Prostate gland (tissue), 2 donors: ENCODE measurements around the gene C6orf132. TPM values are rescaled to one million over a fixed set of nuclear protein-coding genes. Genes with fewer than 3 reads are reported as not detected.

Experiments used
- DNase-seq: peaks from one replicate; pipeline ENCODE4 v3.0.0-alpha.2; 2019; ENCODE audit warnings: low spot score
- H3K27ac ChIP-seq, 2 donors: fragments of 200-600 bp; sonication (generic); 2 replicates each; pipeline ENCODE4 v1.5.1; 2017 to 2019
- H3K27me3 ChIP-seq: fragments of 200-600 bp; sonication (generic); replicated peaks from 2 replicates; pipeline ENCODE4 v1.5.1; 2019; ENCODE audit not compliant: insufficient read depth
- H3K36me3 ChIP-seq, 2 donors: fragments of 200-600 bp; sonication (generic); 1 replicate in 1 of 2; 2 replicates in 1 of 2; pipeline versions ENCODE4 v1.5.1 to v1.8.1; 2017 to 2019
- H3K4me1 ChIP-seq: fragments of 200-600 bp; sonication (generic); replicated peaks from 2 replicates; pipeline ENCODE4 v1.5.1; 2019
- H3K4me3 ChIP-seq, 2 donors: fragments of 200-600 bp; sonication (generic); 2 replicates each; pipeline ENCODE4 v1.5.1; 2017 to 2019
- H3K9me3 ChIP-seq: fragments of 200-600 bp; sonication (generic); 2 replicates; pipeline ENCODE4 v1.5.1; 2017
- CTCF ChIP-seq, 4 experiments: fragments of 200-600 bp in 2 of 4; fragments of 450-650 bp in 2 of 4; sonication (generic) in 2 of 4; IDR thresholded peaks; 1 replicate in 3 of 4; 2 replicates in 1 of 4; pipeline ENCODE4 v1.5.1; 2016 to 2019; ENCODE audit warnings: antibody characterized with exemption in 4 of 4, mild to moderate bottlenecking in 2 of 4, moderate library complexity in 2 of 4
- POLR2A ChIP-seq: fragments of 450-650 bp; IDR thresholded peaks from one replicate; pipeline ENCODE4 v1.6.1; 2016; ENCODE audit warnings: antibody characterized with exemption, mild to moderate bottlenecking
- POLR2AphosphoS5 ChIP-seq: sonication (generic); formaldehyde crosslinking; IDR thresholded peaks from one replicate; pipeline ENCODE4 v1.6.1; 2017; ENCODE audit warnings: antibody characterized with exemption
- WGBS: methylation state at CpG from one replicate; pipeline ENCODE4 v1.1.5; 2018; 5-methylcytosine and 5-hydroxymethylcytosine counted together
- intact Hi-C: fragments of 100-400 bp; cut with DNase I; formaldehyde crosslinking; loops from one replicate; pipeline ENCODE4 v1.14.2; 2022
- total RNA-seq, 2 donors: library from RNA; depleted of rRNA; stranded (reverse); fragments of >200 nt; gene quantifications; one replicate each; pipeline ENCODE4 v1.1.0, GENCODE V29; 2016

Gene C6orf132
- total RNA-seq, 2 donors from 2014 or later, result 30.8 to 45.9 TPM

- 71% methylated on average over 6 of the region's 6 CpGs for WGBS
- TF ChIP-seq POLR2AphosphoS5 (no peak), CTCF (IDR thresholded peaks at IDR 0.05) (no peak), POLR2A (no peak)
- no peak for DNase-seq
- Histone ChIP-seq H3K4me1 (no peaks in the 10 kb centered on the region), H3K27me3 (no peaks in the 10 kb centered on the region), H3K9me3 (no peaks in the 10 kb centered on the region), H3K36me3 (peaks cover 0 to 9% of the 10 kb centered on the region in 2 donors), H3K4me3 (no peak overlapping the region), H3K27ac (no peak overlapping the region)
- intact Hi-C loops, result loop anchor here (10.0 kb wide), 1 partner anchor 473 kb away; no protein-coding TSS in a partner anchor
These were observed 70.4 kb downstream of the C6orf132 start for GRCh38 chr6:42071881-42072583.

- WGBS, result 92% methylated on average over 5 of the region's 5 CpGs
- peaks cover 0 to 10% of the 10 kb centered on the region in 2 donors for H3K36me3 ChIP-seq
- no peak for TF ChIP-seq POLR2A
- no peak for TF ChIP-seq POLR2AphosphoS5
- TF ChIP-seq CTCF (IDR thresholded peaks at IDR 0.05), result no peak
- intact Hi-C loops, result no loop called here
- no peaks in the 10 kb centered on the region for H3K27me3 ChIP-seq
- H3K4me1 ChIP-seq, result no peaks in the 10 kb centered on the region
- no peaks in the 10 kb centered on the region for H3K9me3 ChIP-seq
- H3K4me3 ChIP-seq, result no peak overlapping the region
- DNase-seq, result no peak
- no peak overlapping the region for H3K27ac ChIP-seq
These were observed 73.4 kb downstream of the C6orf132 start for GRCh38 chr6:42068872-42069522.

- intact Hi-C loops, result no loop called here
- Histone ChIP-seq H3K4me3 (no peak overlapping the region), H3K27me3 (no peaks in the 10 kb centered on the region), H3K4me1 (no peaks in the 10 kb centered on the region), H3K36me3 (peaks cover 0 to 10% of the 10 kb centered on the region in 2 donors), H3K27ac (no peak overlapping the region), H3K9me3 (no peaks in the 10 kb centered on the region)
- no peak for TF ChIP-seq POLR2AphosphoS5
- TF ChIP-seq CTCF (IDR thresholded peaks at IDR 0.05), result no peak
- TF ChIP-seq POLR2A, result no peak
- DNase-seq, result no peak
- 90% methylated on average over 7 of the region's 7 CpGs for WGBS
These were observed 74.2 kb downstream of the C6orf132 start for GRCh38 chr6:42068173-42068572.

GRCh38 chr6:42066156-42066675 lies 76.2 kb downstream of the C6orf132 start:
- Histone ChIP-seq H3K9me3 (no peaks in the 10 kb centered on the region), H3K27me3 (no peaks in the 10 kb centered on the region), H3K36me3 (peaks cover 0 to 10% of the 10 kb centered on the region in 2 donors), H3K4me1 (no peaks in the 10 kb centered on the region), H3K27ac (no peak overlapping the region), H3K4me3 (no peak overlapping the region)
- intact Hi-C loops, result no loop called here
- WGBS, result 96% methylated on average over 13 of the region's 13 CpGs
- TF ChIP-seq CTCF (IDR thresholded peaks at IDR 0.05) (no peak), POLR2AphosphoS5 (no peak), POLR2A (no peak)
- no peak for DNase-seq
